ENCODE measurements around the gene BEND6.

The BEND6 gene

GRCh38 chr6:56930846-56931245 is 24.1 kb upstream of the BEND6 start:
- ATAC-seq = no peak
- no peak overlapping the region for H3K4me3 Mint-ChIP-seq
- peaks cover 9% of the 10 kb centered on the region for H3K27me3 Mint-ChIP-seq
- no peak overlapping the region for H3K27ac Mint-ChIP-seq
- H3K36me3 Mint-ChIP-seq (ENCODE audit: low read depth) = no peaks in the 10 kb centered on the region
- no peaks in the 10 kb centered on the region for H3K9me3 Mint-ChIP-seq
- H3K4me1 Mint-ChIP-seq = no peaks in the 10 kb centered on the region
- no peak for DNase-seq

GRCh38 chr6:56932910-56933477 is 21.9 kb upstream of the BEND6 start:
- Mint-ChIP-seq H3K4me3 (no peak overlapping the region), H3K4me1 (peaks cover 2% of the 10 kb centered on the region), H3K9me3 (no peaks in the 10 kb centered on the region), H3K27me3 (peaks cover 13% of the 10 kb centered on the region), H3K36me3 (ENCODE audit: low read depth) (no peaks in the 10 kb centered on the region), H3K27ac (no peak overlapping the region)
- ATAC-seq (no peak), DNase-seq (no peak)

DNA sequence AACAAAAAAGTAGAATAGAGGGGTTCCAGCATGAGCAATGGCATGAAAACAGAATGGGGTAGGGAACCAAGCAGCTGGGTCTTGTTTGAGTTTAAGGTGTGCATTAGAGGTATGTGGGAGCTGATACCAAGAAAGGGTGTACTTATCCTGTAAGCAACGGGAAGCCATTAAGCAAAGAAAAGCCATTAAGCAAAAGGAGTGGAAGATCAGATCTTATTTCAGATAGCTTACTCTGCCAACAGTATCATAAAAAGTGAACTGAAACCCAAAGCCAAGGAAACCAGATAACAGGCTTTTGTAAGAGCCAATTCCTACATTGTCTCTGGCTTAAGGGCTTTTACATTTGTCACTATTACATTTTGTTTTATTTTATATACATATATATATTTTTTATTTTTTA is 21.3 kb upstream of the BEND6 start:
- ATAC-seq = no peak
- DNase-seq = no peak
- peaks cover 13% of the 10 kb centered on the region for H3K27me3 Mint-ChIP-seq

GRCh38 chr6:56934876-56935275 is 20.0 kb upstream of the BEND6 start:
- H3K9me3 Mint-ChIP-seq = peaks cover 3% of the 10 kb centered on the region

More for the DNA sequence above, 21.3 kb upstream of the BEND6 start:
- Mint-ChIP-seq H3K4me3 (no peak overlapping the region), H3K9me3 (no peaks in the 10 kb centered on the region), H3K4me1 (peaks cover 6% of the 10 kb centered on the region), H3K36me3 (ENCODE audit: low read depth) (no peaks in the 10 kb centered on the region), H3K27ac (no peak overlapping the region)

DNA sequence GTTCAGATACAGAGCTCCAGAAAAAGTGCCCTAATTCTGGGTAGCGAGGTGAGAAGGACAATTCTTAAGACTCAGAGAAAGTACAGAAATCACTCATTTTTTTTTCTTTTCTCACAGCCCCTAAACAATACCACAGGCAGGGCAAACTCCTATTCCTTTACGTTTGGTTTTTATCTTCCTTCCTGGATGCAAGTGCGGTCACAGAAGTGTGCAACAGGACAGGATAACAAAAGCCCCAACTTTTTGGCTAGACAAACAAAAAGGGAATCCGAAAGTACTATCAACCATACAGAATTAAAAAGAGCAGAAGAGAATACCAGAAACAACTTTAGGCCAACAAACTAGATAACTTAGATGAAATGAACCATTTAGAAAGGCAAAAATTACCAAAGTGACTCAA is 18.4 kb upstream of the BEND6 start:
- H3K27ac Mint-ChIP-seq = no peak overlapping the region

More at GRCh38 chr6:56934876-56935275, 20.0 kb upstream of the BEND6 start:
- no peak overlapping the region for H3K27ac Mint-ChIP-seq
- no peak overlapping the region for H3K4me3 Mint-ChIP-seq
- peaks cover 15% of the 10 kb centered on the region for H3K27me3 Mint-ChIP-seq
- no peak for ATAC-seq
- no peak for DNase-seq
- H3K36me3 Mint-ChIP-seq (ENCODE audit: low read depth) = no peaks in the 10 kb centered on the region
- H3K4me1 Mint-ChIP-seq = peaks cover 6% of the 10 kb centered on the region

DNA sequence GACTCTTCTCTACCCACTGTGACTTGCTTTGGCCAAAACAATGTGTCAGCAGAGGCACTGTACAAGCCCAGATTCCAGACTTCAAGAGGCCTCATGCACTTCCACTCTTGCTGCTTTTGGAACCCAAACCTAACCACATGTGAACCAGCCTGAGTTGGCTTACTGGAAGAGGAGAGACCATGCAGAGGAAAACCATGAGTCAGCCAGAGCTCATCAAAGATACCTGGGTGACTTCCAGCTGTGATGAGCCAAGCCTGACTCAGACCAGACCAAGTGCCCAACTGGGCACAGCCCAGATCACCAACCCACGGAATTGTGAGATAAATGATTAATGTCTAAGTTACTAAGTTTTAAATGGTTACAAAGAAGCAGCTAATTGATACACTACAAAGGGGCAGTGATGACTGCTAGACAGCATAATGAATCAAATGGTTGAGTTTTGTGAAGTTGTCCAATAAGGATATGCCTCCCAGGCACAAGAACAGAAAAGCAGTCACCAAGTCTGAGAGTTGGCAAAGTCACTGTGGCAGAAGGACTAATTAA is 16.2 kb upstream of the BEND6 start:
- H3K36me3 Mint-ChIP-seq (ENCODE audit: low read depth) = no peaks in the 10 kb centered on the region

More for the DNA sequence above, 18.4 kb upstream of the BEND6 start:
- peaks cover 6% of the 10 kb centered on the region for H3K4me1 Mint-ChIP-seq
- H3K36me3 Mint-ChIP-seq (ENCODE audit: low read depth) = no peaks in the 10 kb centered on the region
- no peak overlapping the region for H3K4me3 Mint-ChIP-seq
- peaks cover 15% of the 10 kb centered on the region for H3K27me3 Mint-ChIP-seq
- no peak for DNase-seq
- peaks cover 9% of the 10 kb centered on the region for H3K9me3 Mint-ChIP-seq
- no peak for ATAC-seq

GRCh38 chr6:56940463-56940862 is 14.4 kb upstream of the BEND6 start:
- Mint-ChIP-seq H3K27ac (no peak overlapping the region), H3K36me3 (ENCODE audit: low read depth) (no peaks in the 10 kb centered on the region), H3K4me1 (peaks cover 6% of the 10 kb centered on the region), H3K27me3 (peaks cover 16% of the 10 kb centered on the region), H3K9me3 (peaks cover 17% of the 10 kb centered on the region), H3K4me3 (no peak overlapping the region)
- ATAC-seq (no peak), DNase-seq (no peak)

More for the DNA sequence above, 16.2 kb upstream of the BEND6 start:
- peaks cover 17% of the 10 kb centered on the region for H3K9me3 Mint-ChIP-seq
- H3K27me3 Mint-ChIP-seq = peaks cover 12% of the 10 kb centered on the region
- DNase-seq = no peak
- H3K4me3 Mint-ChIP-seq = no peak overlapping the region
- peaks cover 6% of the 10 kb centered on the region for H3K4me1 Mint-ChIP-seq
- ATAC-seq = peak; percentile 77
- H3K27ac Mint-ChIP-seq = no peak overlapping the region

DNA sequence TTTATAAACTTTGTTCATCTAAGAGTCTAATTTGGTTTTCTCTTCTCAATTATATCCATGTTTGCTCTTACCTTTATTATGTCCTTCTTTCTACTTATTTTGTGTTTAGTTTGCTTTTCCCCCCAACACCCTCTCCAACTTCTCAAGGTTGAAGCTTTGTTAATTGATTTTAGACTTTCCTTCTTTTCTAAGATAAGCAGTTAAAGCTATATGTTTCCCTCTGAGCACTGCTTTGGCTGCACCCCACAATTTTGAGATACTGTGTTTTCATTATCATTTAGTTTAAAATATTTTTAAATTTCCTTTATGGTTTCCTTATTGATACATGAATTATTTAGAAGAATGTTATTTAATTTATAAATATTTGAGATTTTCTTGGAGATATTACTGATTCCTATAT is 13.9 kb upstream of the BEND6 start:
- H3K27ac Mint-ChIP-seq = no peak overlapping the region
- H3K9me3 Mint-ChIP-seq = peaks cover 17% of the 10 kb centered on the region

DNA sequence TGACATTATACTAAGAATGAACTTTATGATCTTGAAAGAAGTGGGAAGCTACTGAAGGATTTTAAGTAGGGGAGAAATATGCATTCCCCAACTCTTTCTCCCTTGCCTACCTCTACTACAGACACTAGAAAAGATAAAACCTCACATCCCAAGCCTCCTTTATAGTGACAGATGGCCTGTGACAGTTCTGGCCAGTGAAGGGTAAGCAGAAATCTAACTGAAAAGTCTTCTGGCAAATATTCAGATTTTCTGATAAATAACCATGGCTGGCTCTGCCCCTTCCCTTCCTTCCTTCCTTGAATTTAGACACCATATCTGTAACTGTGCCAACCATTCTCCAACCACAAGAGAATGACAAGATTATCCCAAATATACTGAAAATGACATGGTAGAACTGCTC is 10.2 kb upstream of the BEND6 start:
- H3K4me3 Mint-ChIP-seq = no peak overlapping the region
- no peak for DNase-seq
- H3K9me3 Mint-ChIP-seq = peaks cover 14% of the 10 kb centered on the region
- peaks cover 41% of the 10 kb centered on the region for H3K27me3 Mint-ChIP-seq
- ATAC-seq = no peak
- no peaks in the 10 kb centered on the region for H3K4me1 Mint-ChIP-seq
- no peak overlapping the region for H3K27ac Mint-ChIP-seq
- no peaks in the 10 kb centered on the region for H3K36me3 Mint-ChIP-seq (ENCODE audit: low read depth)

More for the DNA sequence above, 13.9 kb upstream of the BEND6 start:
- Mint-ChIP-seq H3K36me3 (ENCODE audit: low read depth) (no peaks in the 10 kb centered on the region), H3K27me3 (peaks cover 20% of the 10 kb centered on the region), H3K4me1 (peaks cover 6% of the 10 kb centered on the region), H3K4me3 (no peak overlapping the region)
- DNase-seq (no peak), ATAC-seq (no peak)

GRCh38 chr6:56946368-56946767 is 8.5 kb upstream of the BEND6 start:
- Mint-ChIP-seq H3K36me3 (ENCODE audit: low read depth) (no peaks in the 10 kb centered on the region), H3K9me3 (peaks cover 8% of the 10 kb centered on the region), H3K4me3 (no peak overlapping the region), H3K27ac (no peak overlapping the region), H3K4me1 (no peaks in the 10 kb centered on the region), H3K27me3 (peaks cover 49% of the 10 kb centered on the region)
- no peak for ATAC-seq
- no peak for DNase-seq

GRCh38 chr6:56947924-56948323 is 7.0 kb upstream of the BEND6 start:
- Mint-ChIP-seq H3K4me1 (no peaks in the 10 kb centered on the region), H3K4me3 (no peak overlapping the region), H3K27ac (no peak overlapping the region), H3K9me3 (no peaks in the 10 kb centered on the region), H3K27me3 (peaks cover 61% of the 10 kb centered on the region), H3K36me3 (ENCODE audit: low read depth) (no peaks in the 10 kb centered on the region)
- no peak for ATAC-seq
- no peak for DNase-seq

GRCh38 chr6:56949265-56949664 is 5.6 kb upstream of the BEND6 start:
- Mint-ChIP-seq H3K9me3 (no peaks in the 10 kb centered on the region), H3K4me3 (no peak overlapping the region), H3K27me3 (peaks cover 73% of the 10 kb centered on the region), H3K4me1 (peaks cover 10% of the 10 kb centered on the region), H3K27ac (no peak overlapping the region), H3K36me3 (ENCODE audit: low read depth) (no peaks in the 10 kb centered on the region)
- ATAC-seq = no peak
- DNase-seq = no peak

GRCh38 chr6:56949925-56950495 is 4.9 kb upstream of the BEND6 start:
- peaks cover 12% of the 10 kb centered on the region for H3K4me1 Mint-ChIP-seq
- no peaks in the 10 kb centered on the region for H3K9me3 Mint-ChIP-seq
- no peak overlapping the region for H3K27ac Mint-ChIP-seq
- no peak for DNase-seq
- peaks cover 73% of the 10 kb centered on the region for H3K27me3 Mint-ChIP-seq
- ATAC-seq = no peak
- no peaks in the 10 kb centered on the region for H3K36me3 Mint-ChIP-seq (ENCODE audit: low read depth)
- H3K4me3 Mint-ChIP-seq = no peak overlapping the region

DNA sequence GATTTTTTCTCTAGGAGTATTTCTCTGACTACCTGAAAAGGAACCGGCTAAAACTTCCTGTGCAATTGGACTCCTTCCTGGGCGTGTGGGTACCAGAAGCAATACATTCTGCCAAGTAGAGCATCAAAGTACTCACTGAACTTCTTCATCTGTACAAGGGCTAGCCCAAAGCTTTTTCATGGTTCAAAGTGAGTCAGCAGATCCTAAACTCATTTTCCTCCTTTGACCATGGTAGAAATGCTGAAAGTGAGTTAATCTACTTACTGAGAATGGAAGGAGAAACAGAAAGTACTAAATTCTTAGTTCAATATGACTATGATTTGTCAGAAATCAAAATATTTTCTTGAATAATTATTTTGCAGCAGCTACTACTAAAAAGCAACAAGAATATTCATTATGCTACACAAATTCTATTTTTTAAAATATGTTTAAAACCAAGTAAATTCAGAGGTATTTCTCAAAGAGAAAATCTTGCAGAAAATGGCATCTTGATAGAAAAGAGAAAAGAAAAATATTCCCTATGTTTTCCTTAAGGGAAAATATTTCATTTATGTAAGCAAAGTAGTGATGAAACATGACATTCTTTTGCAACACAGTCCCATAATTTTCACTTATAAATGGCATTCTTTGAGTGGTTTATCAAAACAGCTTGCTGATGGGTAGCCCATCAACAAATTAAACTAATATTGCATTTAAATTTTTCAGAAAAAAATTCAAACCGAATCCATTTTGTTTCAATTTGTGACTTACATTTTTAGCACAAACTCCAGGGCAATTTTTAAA is 3.7 kb upstream of the BEND6 start:
- DNase-seq (no peak), ATAC-seq (no peak)
- Mint-ChIP-seq H3K27me3 (peaks cover 73% of the 10 kb centered on the region), H3K27ac (no peak overlapping the region), H3K4me1 (peaks cover 17% of the 10 kb centered on the region), H3K4me3 (no peak overlapping the region), H3K9me3 (no peaks in the 10 kb centered on the region), H3K36me3 (ENCODE audit: low read depth) (no peaks in the 10 kb centered on the region)
